ENCODE measurements around the gene APRT. TPM values are rescaled to one million over a fixed set of nuclear protein-coding genes. Genes with fewer than 3 reads are reported as not detected.

Gene APRT
- total RNA-seq, 1 donor from 2014 or later, result 153 TPM

- FAIRE-seq, result no peak
- TF ChIP-seq CTCF (IDR thresholded peaks at IDR 0.05; ENCODE audit: insufficient read depth, low read length, severe bottlenecking), result no peak
- DNase-seq (ENCODE audit: low read depth), result no peak
- Histone ChIP-seq H3K36me3 (ENCODE audit: control insufficient read depth, insufficient read depth, low read length) (peaks cover 15% of the 10 kb centered on the region), H3K4me3 (ENCODE audit: low read depth, low read length) (peak overlapping the region; percentile 99), H3K27me3 (ENCODE audit: control insufficient read depth, insufficient read depth, low read length) (no peaks in the 10 kb centered on the region)
Observed at GRCh38 chr16:88856122-88856827, 44.5 kb upstream of the APRT start.

GRCh38 chr16:88855736-88856121 lies 44.0 kb upstream of the APRT start:
- H3K27me3 ChIP-seq (ENCODE audit: control insufficient read depth, insufficient read depth, low read length), result no peaks in the 10 kb centered on the region
- peaks cover 12% of the 10 kb centered on the region for H3K36me3 ChIP-seq (ENCODE audit: control insufficient read depth, insufficient read depth, low read length)
- DNase-seq (ENCODE audit: low read depth) (no peak), FAIRE-seq (no peak)
- TF ChIP-seq CTCF (IDR thresholded peaks at IDR 0.05; ENCODE audit: insufficient read depth, low read length, severe bottlenecking), result no peak
- H3K4me3 ChIP-seq (ENCODE audit: low read depth, low read length), result peak overlapping the region; percentile 99

- no peak for TF ChIP-seq CTCF (IDR thresholded peaks at IDR 0.05; ENCODE audit: insufficient read depth, low read length, severe bottlenecking)
- FAIRE-seq (no peak), DNase-seq (ENCODE audit: low read depth) (no peak)
- H3K27me3 ChIP-seq (ENCODE audit: control insufficient read depth, insufficient read depth, low read length), result no peaks in the 10 kb centered on the region
- no peak overlapping the region for H3K4me3 ChIP-seq (ENCODE audit: low read depth, low read length)
- H3K36me3 ChIP-seq (ENCODE audit: control insufficient read depth, insufficient read depth, low read length), result peaks cover 11% of the 10 kb centered on the region
Observed at GRCh38 chr16:88855176-88855575, 43.4 kb upstream of the APRT start.

GRCh38 chr16:88854306-88855111 lies 42.8 kb upstream of the APRT start:
- no peak for FAIRE-seq
- Histone ChIP-seq H3K36me3 (ENCODE audit: control insufficient read depth, insufficient read depth, low read length) (peaks cover 13% of the 10 kb centered on the region), H3K27me3 (ENCODE audit: control insufficient read depth, insufficient read depth, low read length) (no peaks in the 10 kb centered on the region), H3K4me3 (ENCODE audit: low read depth, low read length) (no peak overlapping the region)
- no peak for TF ChIP-seq CTCF (IDR thresholded peaks at IDR 0.05; ENCODE audit: insufficient read depth, low read length, severe bottlenecking)
- no peak for DNase-seq (ENCODE audit: low read depth)

DNA sequence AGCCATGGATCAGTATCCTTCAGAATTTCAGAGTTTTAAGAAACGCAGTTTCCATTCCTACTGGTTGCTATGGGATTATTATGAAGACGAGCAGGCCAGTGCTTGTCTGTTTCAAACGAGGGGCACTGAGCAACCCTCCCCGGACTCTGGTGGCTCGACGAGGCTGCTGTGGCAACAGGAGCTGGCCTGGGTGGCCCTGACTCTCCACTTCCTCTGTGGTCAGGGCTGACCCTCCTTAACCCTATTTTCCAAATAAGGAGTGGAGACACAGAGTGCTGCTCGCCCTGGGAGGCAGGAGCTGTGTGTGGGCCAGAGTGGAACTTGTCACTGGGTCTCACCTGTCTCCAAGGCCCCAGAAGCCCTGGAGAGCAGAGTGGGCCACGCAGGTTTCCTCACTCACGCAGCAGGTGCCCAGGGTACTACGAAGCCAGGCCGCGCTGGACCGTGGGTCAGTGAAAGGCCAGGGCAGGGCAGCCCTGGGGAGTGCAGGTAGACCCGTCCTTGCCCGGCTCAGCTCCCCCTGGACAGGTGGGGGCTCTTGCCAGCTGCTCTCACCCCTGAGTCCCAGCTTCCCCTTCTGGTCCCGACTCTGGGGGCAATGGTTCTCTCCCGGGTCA lies 41.7 kb upstream of the APRT start:
- DNase-seq (ENCODE audit: low read depth) (no peak), FAIRE-seq (no peak)
- no peaks in the 10 kb centered on the region for H3K27me3 ChIP-seq (ENCODE audit: control insufficient read depth, insufficient read depth, low read length)
- H3K4me3 ChIP-seq (ENCODE audit: low read depth, low read length), result no peak overlapping the region
- no peak for TF ChIP-seq CTCF (IDR thresholded peaks at IDR 0.05; ENCODE audit: insufficient read depth, low read length, severe bottlenecking)
- H3K36me3 ChIP-seq (ENCODE audit: control insufficient read depth, insufficient read depth, low read length), result peaks cover 11% of the 10 kb centered on the region
